Esophagus muscularis mucosa (tissue), 4 donors: ENCODE results near the gene TARDBP.

Source experiments
- CTCF ChIP-seq, 3 experiments: fragments of 200-600 bp in 2 of 3; fragments of 450-650 bp in 1 of 3; sonication (generic) in 2 of 3; IDR thresholded peaks; one replicate each; pipeline ENCODE4 v1.5.1; 2017 to 2019; ENCODE audit warnings: antibody characterized with exemption in 3 of 3, mild to moderate bottlenecking in 2 of 3, moderate library complexity in 1 of 3
- EP300 ChIP-seq: sonication (generic); formaldehyde crosslinking; IDR thresholded peaks from one replicate; pipeline ENCODE4 v1.6.1; 2017; ENCODE audit warnings: antibody characterized with exemption
- POLR2A ChIP-seq: fragments of 450-650 bp; IDR thresholded peaks from one replicate; pipeline ENCODE4 v1.6.1; 2017; ENCODE audit warnings: antibody characterized with exemption, moderate library complexity, mild to moderate bottlenecking, low read depth
- POLR2AphosphoS5 ChIP-seq, 2 donors: sonication (generic); formaldehyde crosslinking; IDR thresholded peaks; one replicate each; pipeline ENCODE4 v1.6.1; 2017; ENCODE audit warnings: antibody characterized with exemption in 2 of 2

DNA sequence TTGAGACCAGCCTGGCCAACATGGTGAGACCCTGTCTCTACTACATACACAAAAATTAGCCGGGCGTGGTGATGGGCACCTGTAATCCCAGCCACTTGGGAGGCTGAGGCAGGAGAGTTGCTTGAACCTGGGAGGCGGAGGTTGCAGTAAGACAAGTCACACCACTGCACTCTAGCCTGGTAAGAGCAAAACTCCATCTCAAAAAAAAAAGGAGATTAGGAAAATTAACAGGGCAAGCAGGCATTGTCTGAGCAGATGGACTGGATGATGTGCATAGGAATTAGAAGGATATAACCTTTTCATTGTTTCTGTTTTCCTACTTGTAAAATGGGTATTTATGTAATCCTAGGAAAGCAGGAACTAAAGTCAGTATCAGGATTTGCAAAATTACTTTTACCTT lies 15.6 kb downstream of the TARDBP start:
- no peak for TF ChIP-seq CTCF (IDR thresholded peaks at IDR 0.05)
- no peak for TF ChIP-seq POLR2AphosphoS5 (IDR thresholded peaks at IDR 0.05)
- no peak for TF ChIP-seq POLR2A
- no peak for TF ChIP-seq EP300
